ENCODE measurements around the gene PRR18.

DNA sequence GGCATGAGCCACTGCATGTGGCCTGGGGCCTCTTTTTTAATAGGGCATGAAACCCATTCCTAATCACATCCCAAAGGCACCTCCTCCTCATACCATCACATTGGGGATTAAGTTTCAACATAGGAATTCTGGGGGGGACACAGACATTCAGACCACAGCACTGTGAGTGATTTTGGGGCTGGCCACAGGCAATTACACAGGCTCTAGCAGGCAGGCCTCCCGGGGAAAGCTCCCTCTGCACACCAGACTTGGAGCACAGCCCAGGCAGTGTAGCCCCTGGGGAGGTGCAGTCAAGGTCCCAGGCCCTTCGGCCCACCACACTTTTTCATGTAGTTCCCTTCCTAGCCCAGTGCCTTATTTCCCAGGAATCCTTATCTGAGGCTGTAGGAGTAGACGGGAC lies 28.7 kb upstream of the PRR18 start:
- TF ChIP-seq POLR2A (IDR thresholded peaks at IDR 0.05; ENCODE audit: extremely low read depth, insufficient read length), result no peak
- TF ChIP-seq CTCF (IDR thresholded peaks at IDR 0.05; ENCODE audit: low read depth, low read length), result no peak

Data from NB4 (cell line).